NCI-H524 treated with DMSO at 0.1 percent for 48 hours (cell line): ENCODE results near the gene ANKRD39.

Experiments
- DNase-seq: peaks from one replicate; lab custom pipeline; 2025; lab: John Stamatoyannopoulos, UW

ANKRD39 gene

GRCh38 chr2:96887493-96888012 is 29.7 kb upstream of the ANKRD39 start:
- DNase-seq: no peak

- DNase-seq: no peak
Observed at GRCh38 chr2:96885432-96886347, 27.9 kb upstream of the ANKRD39 start.

GRCh38 chr2:96884299-96885094 is 26.7 kb upstream of the ANKRD39 start:
- no peak for DNase-seq

GRCh38 chr2:96883306-96883705 is 25.5 kb upstream of the ANKRD39 start:
- no peak for DNase-seq

- DNase-seq: no peak
Observed at GRCh38 chr2:96882906-96883305, 25.1 kb upstream of the ANKRD39 start.

GRCh38 chr2:96882230-96882629 is 24.4 kb upstream of the ANKRD39 start:
- DNase-seq: no peak

GRCh38 chr2:96881349-96882195 is 23.8 kb upstream of the ANKRD39 start:
- DNase-seq: no peak

GRCh38 chr2:96880891-96881273 is 23.1 kb upstream of the ANKRD39 start:
- no peak for DNase-seq

- DNase-seq: no peak
Observed at GRCh38 chr2:96879545-96880040, 21.8 kb upstream of the ANKRD39 start.

GRCh38 chr2:96878796-96879544 is 21.2 kb upstream of the ANKRD39 start:
- DNase-seq: no peak

- DNase-seq: no peak
Observed at GRCh38 chr2:96878171-96878570, 20.4 kb upstream of the ANKRD39 start.

- DNase-seq: no peak
Observed at GRCh38 chr2:96877631-96878092, 19.8 kb upstream of the ANKRD39 start.

GRCh38 chr2:96877042-96877451 is 19.2 kb upstream of the ANKRD39 start:
- DNase-seq: no peak

- no peak for DNase-seq
Observed at GRCh38 chr2:96876269-96877041, 18.6 kb upstream of the ANKRD39 start.

- DNase-seq: no peak
Observed at GRCh38 chr2:96875498-96876268, 17.9 kb upstream of the ANKRD39 start.

GRCh38 chr2:96874198-96874831 is 16.5 kb upstream of the ANKRD39 start:
- DNase-seq: no peak

GRCh38 chr2:96873651-96874096 is 15.9 kb upstream of the ANKRD39 start:
- no peak for DNase-seq

- DNase-seq: no peak
Observed at GRCh38 chr2:96872591-96873349, 15.0 kb upstream of the ANKRD39 start.
